ENCODE measurements around the gene FAM222B. TPM values are rescaled to one million over a fixed set of nuclear protein-coding genes. Genes with fewer than 3 reads are reported as not detected.

The FAM222B gene
- total RNA-seq, 2 experiments from 2014 or later: 4.0 to 15.2 TPM

DNA sequence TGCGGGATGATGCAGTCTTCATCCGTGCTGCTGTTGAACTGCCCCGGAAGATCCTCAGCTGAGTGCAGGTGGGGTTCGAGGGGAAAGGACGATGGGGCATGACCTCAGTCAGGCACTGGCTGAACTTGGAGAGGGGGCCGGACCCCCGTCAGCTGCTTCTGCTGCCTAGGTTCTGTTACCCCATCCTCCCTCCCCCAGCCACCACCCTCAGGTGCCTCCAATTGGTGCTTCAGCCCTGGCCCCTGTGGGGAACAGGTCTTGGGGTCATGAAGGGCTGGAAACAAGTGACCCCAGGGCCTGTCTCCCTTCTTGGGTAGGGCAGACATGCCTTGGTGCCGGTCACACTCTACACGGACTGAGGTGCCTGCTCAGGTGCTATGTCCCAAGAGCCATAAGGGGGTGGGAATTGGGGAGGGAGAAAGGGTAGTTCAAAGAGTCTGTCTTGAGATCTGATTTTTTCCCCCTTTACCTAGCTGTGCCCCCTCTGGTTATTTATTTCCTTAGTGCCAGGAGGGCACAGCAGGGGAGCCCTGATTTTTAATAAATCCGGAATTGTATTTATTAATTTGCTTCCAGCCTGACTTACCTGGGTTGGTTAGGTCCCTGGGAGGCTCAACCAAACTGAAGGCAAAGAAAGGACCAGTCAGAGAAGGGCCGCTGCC is 92.9 kb downstream of the FAM222B start:
- Histone ChIP-seq H2AFZ (ENCODE audit: low read length) (no peak overlapping the region), H3K27ac (ENCODE audit: low read depth, low read length, poor library complexity, severe bottlenecking) (peak overlapping the region; percentile 38), H3K4me2 (ENCODE audit: low read length) (peak overlapping the region; percentile 7; the same call in 1 of the 2 replicates), H4K20me1 (ENCODE audit: insufficient read depth, low read length) (peaks cover 28% of the 10 kb centered on the region), H3K79me2 (ENCODE audit: insufficient read depth, low read depth, low read length) (peaks cover 32% of the 10 kb centered on the region), H3K9me2 (ENCODE audit: insufficient read depth, low read length) (no peaks in the 10 kb centered on the region), H3K9me3 (ENCODE audit: low read length) (no peaks in the 10 kb centered on the region), H3K4me3 (ENCODE audit: low read depth, low read length, poor library complexity, severe bottlenecking) (no peak overlapping the region), H3K36me3 (ENCODE audit: insufficient read depth, low read length) (peaks cover 80% of the 10 kb centered on the region), H3K4me1 (ENCODE audit: insufficient read depth, low read length, poor library complexity, severe bottlenecking) (peaks cover 35% of the 10 kb centered on the region)
- CTCF ChIA-PET (ENCODE audit: unreplicated experiment): interaction anchor here (0.8 to 3.3 kb wide), 4 partner anchors 8 to 77 kb away, joined by 3 to 27 read pairs (median 4); partner anchors contain the start of genes NEK8 and TLCD1
- TSS peak; percentile 4 for BruUV-seq (replicated peaks)
- no peak for DNase-seq (ENCODE audit: low spot score)
- POLR2A ChIA-PET: interaction anchor here (1.0 to 2.1 kb wide), 2 partner anchors 15 to 22 kb away, joined by 5 to 6 read pairs; no protein-coding TSS in a partner anchor
- intact Hi-C loops (cut with micrococcal nuclease; ENCODE audit: unreplicated experiment): loop anchor here (1.0 kb wide), 2 partner anchors 11 to 22 kb away; no protein-coding TSS in a partner anchor
- TF ChIP-seq EZH2phosphoT487 (IDR thresholded peaks at IDR 0.05; ENCODE audit: borderline replicate concordance, low read depth, low read length): no peak
- TF ChIP-seq, protein P1, sequence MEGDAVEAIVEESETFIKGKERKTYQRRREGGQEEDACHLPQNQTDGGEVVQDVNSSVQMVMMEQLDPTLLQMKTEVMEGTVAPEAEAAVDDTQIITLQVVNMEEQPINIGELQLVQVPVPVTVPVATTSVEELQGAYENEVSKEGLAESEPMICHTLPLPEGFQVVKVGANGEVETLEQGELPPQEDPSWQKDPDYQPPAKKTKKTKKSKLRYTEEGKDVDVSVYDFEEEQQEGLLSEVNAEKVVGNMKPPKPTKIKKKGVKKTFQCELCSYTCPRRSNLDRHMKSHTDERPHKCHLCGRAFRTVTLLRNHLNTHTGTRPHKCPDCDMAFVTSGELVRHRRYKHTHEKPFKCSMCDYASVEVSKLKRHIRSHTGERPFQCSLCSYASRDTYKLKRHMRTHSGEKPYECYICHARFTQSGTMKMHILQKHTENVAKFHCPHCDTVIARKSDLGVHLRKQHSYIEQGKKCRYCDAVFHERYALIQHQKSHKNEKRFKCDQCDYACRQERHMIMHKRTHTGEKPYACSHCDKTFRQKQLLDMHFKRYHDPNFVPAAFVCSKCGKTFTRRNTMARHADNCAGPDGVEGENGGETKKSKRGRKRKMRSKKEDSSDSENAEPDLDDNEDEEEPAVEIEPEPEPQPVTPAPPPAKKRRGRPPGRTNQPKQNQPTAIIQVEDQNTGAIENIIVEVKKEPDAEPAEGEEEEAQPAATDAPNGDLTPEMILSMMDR (conservative IDR thresholded peaks at IDR 0.05; ENCODE audit: low read length): no peak

GRCh38 chr17:28748852-28749515 is 93.6 kb downstream of the FAM222B start:
- H3K79me2 ChIP-seq (ENCODE audit: insufficient read depth, low read depth, low read length): peaks cover 39% of the 10 kb centered on the region
- H3K27ac ChIP-seq (ENCODE audit: low read depth, low read length, poor library complexity, severe bottlenecking): no peak overlapping the region
- H3K4me2 ChIP-seq (ENCODE audit: low read length): no peak overlapping the region; the same call in 1 of the 2 replicates
- POLR2A ChIA-PET: no interaction called here
- CTCF ChIA-PET (ENCODE audit: unreplicated experiment): interaction anchor here (0.9 to 3.3 kb wide), 4 partner anchors 7 to 38 kb away, joined by 3 to 27 read pairs (median 4); partner anchors contain the start of genes NEK8 and TLCD1
- no peak for TF ChIP-seq EZH2phosphoT487 (IDR thresholded peaks at IDR 0.05; ENCODE audit: borderline replicate concordance, low read depth, low read length)
- TF ChIP-seq, protein P1 (conservative IDR thresholded peaks at IDR 0.05; ENCODE audit: low read length): no peak
- peaks cover 30% of the 10 kb centered on the region for H4K20me1 ChIP-seq (ENCODE audit: insufficient read depth, low read length)
- H3K9me3 ChIP-seq (ENCODE audit: low read length): no peaks in the 10 kb centered on the region
- H2AFZ ChIP-seq (ENCODE audit: low read length): no peak overlapping the region
- no peak for DNase-seq (ENCODE audit: low spot score)
- no peak overlapping the region for H3K4me3 ChIP-seq (ENCODE audit: low read depth, low read length, poor library complexity, severe bottlenecking)
- BruUV-seq (replicated peaks): no TSS peak
- intact Hi-C loops (cut with micrococcal nuclease; ENCODE audit: unreplicated experiment): no loop called here
- peaks cover 83% of the 10 kb centered on the region for H3K36me3 ChIP-seq (ENCODE audit: insufficient read depth, low read length)
- peaks cover 35% of the 10 kb centered on the region for H3K4me1 ChIP-seq (ENCODE audit: insufficient read depth, low read length, poor library complexity, severe bottlenecking)
- H3K9me2 ChIP-seq (ENCODE audit: insufficient read depth, low read length): no peaks in the 10 kb centered on the region
